ENCODE measurements around the gene TIFAB. TPM values are rescaled to one million over a fixed set of nuclear protein-coding genes. Genes with fewer than 3 reads are reported as not detected.

TIFAB gene
- total RNA-seq, 1 experiment from 2014 or later, result not detected

- H3K9ac ChIP-seq (ENCODE audit: low read length), result no peak overlapping the region
- no peaks in the 10 kb centered on the region for H3K4me1 ChIP-seq (ENCODE audit: control insufficient read depth in 1 of 2, insufficient read depth in 2 of 2, low read length in 2 of 2)
- intact Hi-C loops (cut with micrococcal nuclease), result no loop called here
- no peaks in the 10 kb centered on the region for H4K20me1 ChIP-seq (ENCODE audit: insufficient read depth)
- H3K27me3 ChIP-seq (ENCODE audit: insufficient read depth, low read length), result no peaks in the 10 kb centered on the region
- H3K79me2 ChIP-seq (ENCODE audit: insufficient read depth, low read length), result no peaks in the 10 kb centered on the region
- H3K36me3 ChIP-seq (ENCODE audit: control insufficient read depth in 1 of 2, insufficient read depth in 2 of 2, low read length in 2 of 2), result no peaks in the 10 kb centered on the region
- BruUV-seq (replicated peaks), result no TSS peak
- H2AFZ ChIP-seq (ENCODE audit: low read depth, low read length, poor library complexity, severe bottlenecking), result no peak overlapping the region
- ChIA-PET RAD21 (ENCODE audit: low non-redundant PET in 1 of 2, low total read pairs in 2 of 2, uncharacterized antibody in 2 of 2, unreplicated experiment in 2 of 2) (no interaction called here), POLR2A (no interaction called here), CTCF (interaction anchor here (1.2 kb wide), 1 partner anchor 9 kb away, joined by 6 read pairs; no protein-coding TSS in a partner anchor)
- no peaks in the 10 kb centered on the region for H3K9me2 ChIP-seq (ENCODE audit: insufficient read depth)
- TF ChIP-seq ATF3 (IDR thresholded peaks at IDR 0.05), result no peak
- TF ChIP-seq EZH2 (IDR thresholded peaks at IDR 0.05), result no peak
- no peak for TF ChIP-seq EGR1 (IDR thresholded peaks at IDR 0.05; ENCODE audit: low read depth)
- no peak for TF ChIP-seq SIN3A (IDR thresholded peaks at IDR 0.05; ENCODE audit: low read depth)
- H3K9me3 ChIP-seq (ENCODE audit: control insufficient read depth in 1 of 2, insufficient read depth in 1 of 2, low read depth in 1 of 2, low read length in 2 of 2), result no peaks in the 10 kb centered on the region
- DNase-seq (ENCODE audit: low read depth, low spot score), result no peak
- no peak overlapping the region for H3K27ac ChIP-seq (ENCODE audit: low read depth, low read length)
- no peak for ATAC-seq
- H3K4me3 ChIP-seq (replicated peaks in 1 of 2; ENCODE audit: low read depth in 1 of 2, low read length in 2 of 2), result no peak overlapping the region
- no peak overlapping the region for H3K4me2 ChIP-seq (ENCODE audit: low read length)
Measured at GRCh38 chr5:135417083-135417482, 35.1 kb downstream of the TIFAB start.

- no peak overlapping the region for H3K4me2 ChIP-seq (ENCODE audit: low read length)
- RAD21 ChIA-PET (ENCODE audit: low non-redundant PET in 1 of 2, low total read pairs in 2 of 2, uncharacterized antibody in 2 of 2, unreplicated experiment in 2 of 2), result no interaction called here
- CTCF ChIA-PET, result interaction anchor here (1.3 kb wide), 1 partner anchor 21 kb away, joined by 8 read pairs; no protein-coding TSS in a partner anchor
- POLR2A ChIA-PET, result no interaction called here
- ATAC-seq (no peak), DNase-seq (ENCODE audit: low read depth, low spot score) (no peak)
- H3K4me3 ChIP-seq (replicated peaks in 1 of 2; ENCODE audit: low read depth in 1 of 2, low read length in 2 of 2), result no peak overlapping the region
- H3K36me3 ChIP-seq (ENCODE audit: control insufficient read depth in 1 of 2, insufficient read depth in 2 of 2, low read length in 2 of 2), result no peaks in the 10 kb centered on the region
- H2AFZ ChIP-seq (ENCODE audit: low read depth, low read length, poor library complexity, severe bottlenecking), result no peak overlapping the region
- no peaks in the 10 kb centered on the region for H3K27me3 ChIP-seq (ENCODE audit: insufficient read depth, low read length)
- BruUV-seq (replicated peaks), result no TSS peak
- intact Hi-C loops (cut with micrococcal nuclease), result no loop called here
- no peaks in the 10 kb centered on the region for H3K79me2 ChIP-seq (ENCODE audit: insufficient read depth, low read length)
- no peak overlapping the region for H3K27ac ChIP-seq (ENCODE audit: low read depth, low read length)
- no peak overlapping the region for H3K9ac ChIP-seq (ENCODE audit: low read length)
- H3K9me3 ChIP-seq (ENCODE audit: control insufficient read depth in 1 of 2, insufficient read depth in 1 of 2, low read depth in 1 of 2, low read length in 2 of 2), result no peaks in the 10 kb centered on the region
- H3K4me1 ChIP-seq (ENCODE audit: control insufficient read depth in 1 of 2, insufficient read depth in 2 of 2, low read length in 2 of 2), result peaks cover 0 to 4% of the 10 kb centered on the region in 2 experiments; a peak in 2 of 4 replicates
- TF ChIP-seq SP1 (IDR thresholded peaks at IDR 0.05; ENCODE audit: low read depth) (no peak), CEBPB (IDR thresholded peaks at IDR 0.05; ENCODE audit: low read depth) (no peak), ZBTB33 (IDR thresholded peaks at IDR 0.05; ENCODE audit: extremely low read depth, insufficient replicate concordance, low read length) (no peak), ZNF274 (IDR thresholded peaks at IDR 0.05; ENCODE audit: low read depth, low read length) (no peak), JUND (IDR thresholded peaks at IDR 0.05) (no peak), RAD21 (IDR thresholded peaks at IDR 0.05; ENCODE audit: low read depth) (no peak), SRF (IDR thresholded peaks at IDR 0.05; ENCODE audit: low read depth) (no peak), ZFX (IDR thresholded peaks at IDR 0.05) (no peak), CBX3 (IDR thresholded peaks at IDR 0.05; ENCODE audit: low read depth) (no peak)
- H4K20me1 ChIP-seq (ENCODE audit: insufficient read depth), result no peaks in the 10 kb centered on the region
- H3K9me2 ChIP-seq (ENCODE audit: insufficient read depth), result no peaks in the 10 kb centered on the region
Measured at GRCh38 chr5:135405082-135405481, 47.1 kb downstream of the TIFAB start.

Measured in HCT116 (cell line).